K562 (cell line): Measurements from ENCODE around the gene NR1D1.

Experiments used
- CHD1 ChIP-seq: fragments of 200-600 bp; sonication (generic); IDR thresholded peaks from one replicate; pipeline ENCODE4 v1.6.1; 2012; ENCODE audit warnings: mild to moderate bottlenecking, moderate library complexity, low read length, inconsistent platforms
- CTCF ChIP-seq, 3 experiments: IDR thresholded peaks in 2 of 3; conservative IDR thresholded peaks in 1 of 3; 2 replicates each; pipeline ENCODE4 v1.5.1; 2011 to 2012; ENCODE audit warnings: low read length in 3 of 3, mild to moderate bottlenecking in 3 of 3, control low read depth in 2 of 3, improper control_type of control experiment in 1 of 3, inconsistent platforms in 1 of 3, low read depth in 1 of 3, mixed read lengths in 1 of 3, moderate library complexity in 1 of 3; ENCODE audit not compliant: insufficient read depth in 2 of 3
- EHMT2 ChIP-seq: fragments of 450-650 bp; IDR thresholded peaks from 2 replicates; pipeline ENCODE4 v1.6.1; 2018; ENCODE audit warnings: antibody characterized with exemption
- EZH2 ChIP-seq: IDR thresholded peaks from 2 replicates; pipeline ENCODE4 v1.6.1; 2012; ENCODE audit warnings: low read depth, mild to moderate bottlenecking, inconsistent platforms, low read length, borderline replicate concordance
- FOXK2 ChIP-seq, 2 experiments: fragments of 450-650 bp; IDR thresholded peaks in 1 of 2; conservative IDR thresholded peaks in 1 of 2; 2 replicates each; pipeline ENCODE4 v1.6.1; 2016; ENCODE audit warnings: low read depth in 2 of 2, mild to moderate bottlenecking in 1 of 2
- GABPA ChIP-seq: fragments of 200-800 bp; sonication (Bioruptor generic); conservative IDR thresholded peaks from 2 replicates; pipeline ENCODE4 v1.6.1; 2016; ENCODE audit warnings: low read depth, missing genetic modification characterization, missing compliant biosample characterization
- HNRNPK ChIP-seq: fragments of 200-400 bp; formaldehyde crosslinking; IDR thresholded peaks from one replicate; pipeline ENCODE4 v1.6.1; 2018; ENCODE audit warnings: mild to moderate bottlenecking, low read depth, low read length; ENCODE audit not compliant: poor library complexity, severe bottlenecking
- IRF9 ChIP-seq: fragments of 450-650 bp; IDR thresholded peaks from 2 replicates; pipeline ENCODE4 v1.6.1; 2016; ENCODE audit warnings: missing biosample characterization, missing genetic modification characterization
- POLR2A ChIP-seq: fragments of 450-650 bp; conservative IDR thresholded peaks from 2 replicates; pipeline ENCODE4 v1.6.1; 2016
- RBBP5 ChIP-seq: fragments of 200-600 bp; sonication (generic); IDR thresholded peaks from 2 replicates; pipeline ENCODE4 v1.6.1; 2012; ENCODE audit warnings: borderline replicate concordance, mild to moderate bottlenecking, low read length, control low read depth, inconsistent platforms; ENCODE audit not compliant: insufficient read depth, poor library complexity, severe bottlenecking
- RCOR1 ChIP-seq, 2 experiments: IDR thresholded peaks; 2 replicates each; pipeline ENCODE4 v1.6.1; 2012; ENCODE audit warnings: low read depth in 2 of 2, low read length in 2 of 2, borderline replicate concordance in 1 of 2, improper control_type of control experiment in 1 of 2
- STAT6 ChIP-seq: sonication (generic); formaldehyde crosslinking; IDR thresholded peaks from 2 replicates; pipeline ENCODE4 v1.8.1; 2023; ENCODE audit warnings: mild to moderate bottlenecking, missing genetic modification reagents
- UBTF ChIP-seq, 2 experiments: IDR thresholded peaks; 2 replicates each; pipeline ENCODE4 v1.6.1; 2012; ENCODE audit warnings: improper control_type of control experiment in 2 of 2, low read depth in 2 of 2, low read length in 2 of 2, borderline replicate concordance in 1 of 2

GRCh38 chr17:40097087-40097486 lies 3.3 kb downstream of the NR1D1 start:
- no peak for TF ChIP-seq POLR2A
- no peak for TF ChIP-seq RBBP5
- TF ChIP-seq UBTF (IDR thresholded peaks at IDR 0.05; ENCODE audit: borderline replicate concordance in 1 of 2, low read depth in 2 of 2, low read length in 2 of 2) = no peak
- no peak for TF ChIP-seq IRF9
- TF ChIP-seq FOXK2 (conservative IDR thresholded peaks at IDR 0.05 in 1 of 2, IDR thresholded peaks at IDR 0.05 in 1 of 2; ENCODE audit: low read depth in 2 of 2) = no peak
- TF ChIP-seq HNRNPK = no peak
- TF ChIP-seq GABPA (tag) = no peak
- no peak for TF ChIP-seq CTCF (IDR thresholded peaks at IDR 0.05 in 2 of 3, conservative IDR thresholded peaks at IDR 0.05 in 1 of 3; ENCODE audit: insufficient read depth in 2 of 3, low read depth in 1 of 3, low read length in 3 of 3)
- no peak for TF ChIP-seq CHD1
- TF ChIP-seq EHMT2 = no peak
- no peak for TF ChIP-seq RCOR1 (IDR thresholded peaks at IDR 0.05; ENCODE audit: borderline replicate concordance in 1 of 2, low read depth in 2 of 2, low read length in 2 of 2)
- TF ChIP-seq STAT6 (CRISPR knock-in tag) = no peak
- TF ChIP-seq EZH2 = no peak
